ENCODE measurements around the gene ATP11C.
"Not testable (repeated sequence)": the region's sequence is repeated elsewhere in the genome, so short reads cannot be mapped to it uniquely, and the experiment has no call there.

The ATP11C gene

GRCh38 chrX:139877710-139878414, 55.0 kb downstream of the ATP11C start:
- no peak overlapping the region for H3K4me3 ChIP-seq (ENCODE audit: low read depth, low read length)
- no peak for TF ChIP-seq CTCF (IDR thresholded peaks at IDR 0.05; ENCODE audit: low read depth, low read length, missing control alignments)
- no peak for DNase-seq (ENCODE audit: low read depth)

GRCh38 chrX:139875841-139876240, 57.0 kb downstream of the ATP11C start:
- no peak for TF ChIP-seq CTCF (IDR thresholded peaks at IDR 0.05; ENCODE audit: low read depth, low read length, missing control alignments)
- DNase-seq (ENCODE audit: low read depth): no peak
- H3K4me3 ChIP-seq (ENCODE audit: low read depth, low read length): no peak overlapping the region

GRCh38 chrX:139869796-139870195, 63.1 kb downstream of the ATP11C start:
- no peak for DNase-seq (ENCODE audit: low read depth)
- TF ChIP-seq CTCF (IDR thresholded peaks at IDR 0.05; ENCODE audit: low read depth, low read length, missing control alignments): no peak
- no peak overlapping the region for H3K4me3 ChIP-seq (ENCODE audit: low read depth, low read length)

- TF ChIP-seq CTCF (IDR thresholded peaks at IDR 0.05; ENCODE audit: low read depth, low read length, missing control alignments): no peak
- H3K4me3 ChIP-seq (ENCODE audit: low read depth, low read length): no peak overlapping the region
- no peak for DNase-seq (ENCODE audit: low read depth)
These were observed 68.2 kb downstream of the ATP11C start for GRCh38 chrX:139864640-139865039.

- TF ChIP-seq CTCF (IDR thresholded peaks at IDR 0.05; ENCODE audit: low read depth, low read length, missing control alignments): no peak
- no peak for DNase-seq (ENCODE audit: low read depth)
- no peak overlapping the region for H3K4me3 ChIP-seq (ENCODE audit: low read depth, low read length)
These were observed 70.6 kb downstream of the ATP11C start for GRCh38 chrX:139862208-139862607.

GRCh38 chrX:139856826-139857225, 76.0 kb downstream of the ATP11C start:
- not testable (repeated sequence) for H3K4me3 ChIP-seq (ENCODE audit: low read depth, low read length); DNase-seq (ENCODE audit: low read depth)

- TF ChIP-seq CTCF (IDR thresholded peaks at IDR 0.05; ENCODE audit: low read depth, low read length, missing control alignments): no peak
- H3K4me3 ChIP-seq (ENCODE audit: low read depth, low read length): no peak overlapping the region
These were observed 81.1 kb downstream of the ATP11C start for GRCh38 chrX:139851730-139852129.

More at GRCh38 chrX:139851730-139852129, 81.1 kb downstream of the ATP11C start:
- no peak for DNase-seq (ENCODE audit: low read depth)

Data from GM12864 (cell line).